GM12892 (cell line): ENCODE results near the gene HMGCS2.

Experiments
- DNase-seq: peaks from one replicate; pipeline ENCODE4 v3.0.0; 2011; ENCODE audit not compliant: insufficient read length
- FAIRE-seq: peaks from 2 replicates; lab custom pipeline; 2011; peaks lifted over from hg19 to GRCh38; lab: Jason Lieb, UNC
- POLR2A ChIP-seq: IDR thresholded peaks from 2 replicates; pipeline ENCODE4 v1.6.1; 2011; ENCODE audit warnings: low read depth, low read length, control low read depth
- POLR2AphosphoS5 ChIP-seq: IDR thresholded peaks from 2 replicates; pipeline ENCODE4 v1.6.1; 2011; ENCODE audit warnings: low read depth, low read length, control low read depth
- TAF1 ChIP-seq: IDR thresholded peaks from 2 replicates; pipeline ENCODE4 v1.6.1; 2011; ENCODE audit warnings: low read depth, mild to moderate bottlenecking, control low read depth, low read length, borderline replicate concordance

HMGCS2 gene

GRCh38 chr1:119733754-119734153 is 35.0 kb downstream of the HMGCS2 start:
- no peak for FAIRE-seq
- DNase-seq = no peak
- no peak for TF ChIP-seq POLR2A
- no peak for TF ChIP-seq TAF1
- no peak for TF ChIP-seq POLR2AphosphoS5

- TF ChIP-seq POLR2AphosphoS5 (no peak), TAF1 (no peak), POLR2A (no peak)
- FAIRE-seq (no peak), DNase-seq (no peak)
Measured at GRCh38 chr1:119732465-119733168, 36.1 kb downstream of the HMGCS2 start.

GRCh38 chr1:119731741-119732430 is 36.8 kb downstream of the HMGCS2 start:
- DNase-seq (no peak), FAIRE-seq (no peak)

GRCh38 chr1:119731060-119731459 is 37.6 kb downstream of the HMGCS2 start:
- no peak for FAIRE-seq
- TF ChIP-seq POLR2AphosphoS5 = no peak
- TF ChIP-seq TAF1 = no peak
- TF ChIP-seq POLR2A = no peak
- DNase-seq = no peak

More at GRCh38 chr1:119731741-119732430, 36.8 kb downstream of the HMGCS2 start:
- TF ChIP-seq POLR2AphosphoS5 (no peak), TAF1 (no peak), POLR2A (no peak)

- DNase-seq (no peak), FAIRE-seq (no peak)
- no peak for TF ChIP-seq POLR2A
- no peak for TF ChIP-seq TAF1
Measured at GRCh38 chr1:119729044-119729443, 39.7 kb downstream of the HMGCS2 start.

- TF ChIP-seq TAF1 (no peak), POLR2AphosphoS5 (no peak), POLR2A (no peak)
- FAIRE-seq = no peak
- DNase-seq = no peak
Measured at GRCh38 chr1:119727991-119728390, 40.7 kb downstream of the HMGCS2 start.

GRCh38 chr1:119725626-119726025 is 43.1 kb downstream of the HMGCS2 start:
- FAIRE-seq (no peak), DNase-seq (no peak)
- TF ChIP-seq POLR2A (no peak), TAF1 (no peak), POLR2AphosphoS5 (no peak)

GRCh38 chr1:119724611-119725218 is 44.0 kb downstream of the HMGCS2 start:
- no peak for TF ChIP-seq POLR2A
- TF ChIP-seq POLR2AphosphoS5 = no peak
- TF ChIP-seq TAF1 = no peak
- FAIRE-seq = no peak
- DNase-seq = no peak

GRCh38 chr1:119721896-119722295 is 46.8 kb downstream of the HMGCS2 start:
- TF ChIP-seq POLR2AphosphoS5 = no peak
- TF ChIP-seq TAF1 = no peak
- no peak for TF ChIP-seq POLR2A
- no peak for FAIRE-seq
- DNase-seq = no peak

GRCh38 chr1:119720866-119721440 is 47.8 kb downstream of the HMGCS2 start:
- FAIRE-seq = no peak
- TF ChIP-seq POLR2A = no peak
- TF ChIP-seq TAF1 = no peak
- no peak for TF ChIP-seq POLR2AphosphoS5
- DNase-seq = no peak

- TF ChIP-seq POLR2A = no peak
- no peak for TF ChIP-seq POLR2AphosphoS5
- no peak for DNase-seq
Measured at GRCh38 chr1:119718972-119719371, 49.7 kb downstream of the HMGCS2 start.

GRCh38 chr1:119718409-119718808 is 50.3 kb downstream of the HMGCS2 start:
- TF ChIP-seq TAF1 (no peak), POLR2AphosphoS5 (no peak), POLR2A (no peak)
- FAIRE-seq (no peak), DNase-seq (no peak)

More at GRCh38 chr1:119718972-119719371, 49.7 kb downstream of the HMGCS2 start:
- no peak for FAIRE-seq
